Middle frontal gyrus (tissue), 1 donor: ENCODE measurements around the gene NLGN2.
"Not testable (repeated sequence)": the region's sequence is repeated elsewhere in the genome, so short reads cannot be mapped to it uniquely, and the experiment has no call there.

Experiments
- DNase-seq: peaks from one replicate; pipeline ENCODE4 v3.0.0-alpha.2; 2015; ENCODE audit warnings: low spot score; ENCODE audit errors: extremely low spot score

Gene NLGN2

DNA sequence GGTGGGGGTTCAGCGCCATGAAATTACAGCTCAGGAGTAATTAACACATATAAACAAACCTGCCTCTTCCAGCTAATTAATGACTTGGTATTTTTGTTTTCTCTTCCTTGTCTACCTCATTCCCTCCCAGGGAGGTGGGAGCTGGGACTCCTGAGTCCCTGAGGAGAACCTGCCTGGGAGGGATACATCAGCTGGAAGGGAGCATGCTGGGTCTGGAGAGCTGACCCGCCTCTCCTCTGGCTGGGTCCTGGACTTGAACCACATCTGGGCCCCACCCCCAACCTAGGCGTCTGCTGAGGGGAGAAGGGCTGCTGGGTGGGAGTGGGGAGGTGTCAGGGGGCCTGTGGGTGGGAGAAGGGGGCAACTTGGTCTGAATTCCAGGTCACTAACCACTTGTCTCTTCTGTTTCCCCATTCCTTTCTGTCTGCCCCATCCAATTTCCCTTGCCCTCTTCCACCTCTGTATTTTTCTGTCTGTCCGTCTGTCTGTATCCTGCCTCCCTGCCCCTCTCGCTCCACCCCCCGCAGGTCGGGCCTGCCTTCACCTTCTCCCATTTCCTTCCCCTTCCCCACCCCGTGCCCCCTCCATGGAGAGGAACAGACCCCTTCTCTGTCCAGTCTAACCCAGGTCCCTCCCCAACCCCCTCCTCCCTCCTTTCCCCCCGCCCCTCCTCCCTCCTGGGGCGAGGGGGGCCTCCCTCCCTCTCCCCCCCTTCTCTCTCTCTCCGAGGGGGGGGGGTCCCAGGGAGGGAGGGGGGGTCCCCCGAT lies at the start of gene NLGN2:
Gene NLGN2 (plus strand): TSS at position 361 of the 767 bp plus-strand sequence. CDS start 411 bp downstream, outside the sequence.
- DNase-seq: no peak

DNA sequence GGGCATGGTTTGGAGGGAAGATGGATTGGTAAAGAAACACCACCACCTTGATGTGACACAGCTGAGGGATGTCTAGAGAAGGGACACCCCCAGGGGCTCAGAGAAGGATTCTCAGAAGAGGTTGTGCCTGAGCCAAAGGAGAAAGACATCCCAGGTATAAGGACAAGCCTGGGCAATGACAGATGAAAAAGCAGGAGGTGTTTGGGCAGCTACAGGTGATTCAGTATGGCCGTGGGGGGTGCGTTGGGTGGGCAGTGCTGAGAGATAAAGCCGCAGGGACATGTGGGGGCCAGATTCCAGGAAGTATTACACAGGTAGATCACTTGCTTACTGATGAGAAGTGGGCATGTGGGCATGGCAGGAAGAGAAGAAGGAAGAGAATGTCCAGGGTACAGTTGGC lies 45.7 kb upstream of the NLGN2 start:
- no peak for DNase-seq

DNA sequence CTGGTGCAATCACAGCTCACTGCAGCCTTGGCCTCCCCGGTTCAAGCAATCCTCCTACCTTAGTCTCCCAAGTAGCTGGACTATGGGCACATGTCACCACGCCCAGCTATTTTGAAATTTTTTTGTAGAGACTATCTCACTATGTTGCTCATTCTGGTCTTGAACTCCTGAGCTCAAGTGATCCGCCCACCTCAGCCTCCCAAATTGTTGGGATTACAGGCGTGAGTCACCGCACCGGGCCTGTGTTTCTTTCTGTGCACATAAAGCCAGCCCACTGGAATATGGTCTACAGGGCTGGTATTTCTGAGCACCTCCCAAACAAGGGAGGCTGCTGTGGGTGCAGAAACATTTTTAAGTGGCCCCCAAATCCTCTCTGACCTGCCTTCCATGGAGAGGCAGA lies 44.3 kb upstream of the NLGN2 start:
- DNase-seq: no peak

DNA sequence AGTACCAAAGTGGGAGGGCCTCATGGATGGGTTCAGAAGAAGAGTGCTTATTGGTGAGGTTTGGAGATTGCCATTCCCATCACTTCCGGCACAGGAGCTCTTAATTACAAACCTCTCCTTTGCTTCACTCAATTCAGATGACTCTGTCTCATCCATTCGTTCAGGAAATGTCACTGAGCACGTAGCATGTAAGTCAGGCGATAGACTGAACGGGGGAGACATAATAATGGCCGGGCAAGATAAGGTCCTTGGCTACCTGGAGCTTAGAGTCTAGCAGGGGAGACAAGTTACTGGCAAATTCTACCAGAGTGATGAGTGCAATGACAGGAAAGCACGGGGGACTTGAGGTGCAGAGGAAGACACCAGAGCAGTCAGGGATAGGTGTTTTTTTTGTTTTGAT lies 41.7 kb upstream of the NLGN2 start:
- not testable (repeated sequence) for DNase-seq

DNA sequence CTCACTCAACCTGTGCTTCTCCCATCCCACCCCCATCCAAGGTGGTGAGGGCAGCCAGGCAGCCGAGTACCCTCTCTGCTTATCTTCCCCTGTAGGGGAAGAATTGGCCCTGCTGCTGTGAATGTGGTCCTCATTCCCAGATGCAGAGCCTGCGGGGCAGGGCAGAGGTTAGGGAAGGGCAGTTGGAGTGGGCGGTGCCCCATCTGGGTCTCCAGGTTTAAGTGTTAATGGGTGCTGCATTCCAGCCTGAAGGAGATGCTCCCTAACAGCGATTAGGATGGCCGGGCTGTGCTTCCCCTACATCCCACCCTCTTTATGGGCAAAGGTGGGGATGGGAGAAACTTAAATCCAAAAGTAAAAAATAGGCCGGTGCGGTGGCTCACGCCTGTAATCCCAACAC lies 40.6 kb upstream of the NLGN2 start:
- DNase-seq: no peak

DNA sequence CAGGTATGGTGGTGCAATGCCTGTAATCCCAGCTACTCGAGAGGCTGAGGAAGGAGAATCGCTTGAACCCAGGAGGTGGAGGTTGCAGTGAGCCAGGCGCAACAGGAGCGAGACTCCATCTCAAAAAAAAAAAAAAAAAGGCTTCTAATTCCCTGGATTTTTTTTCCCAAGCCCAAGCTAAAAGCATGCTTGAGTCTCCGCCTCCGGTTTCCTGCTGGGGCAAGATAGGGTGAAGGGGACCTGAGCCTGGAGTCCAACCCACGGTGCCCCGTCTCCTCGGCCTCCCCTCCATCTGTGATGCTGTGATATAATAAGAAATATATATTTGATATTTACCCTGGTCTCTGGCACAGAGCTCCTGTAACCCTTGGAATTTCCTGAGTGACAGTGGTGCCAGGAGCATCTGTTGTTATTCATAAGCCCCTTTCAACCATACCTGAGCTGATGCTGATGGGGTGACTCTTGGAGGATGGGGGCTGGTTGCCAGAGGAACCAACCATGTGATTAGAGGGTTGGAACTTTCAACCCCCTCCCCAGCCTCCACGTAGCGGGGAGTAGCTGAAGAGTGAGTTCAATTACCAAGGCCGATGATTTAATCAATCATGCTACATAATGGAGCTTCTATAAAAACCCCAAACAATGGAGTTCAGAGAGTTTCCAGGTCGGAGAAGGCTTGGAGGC lies 39.6 kb upstream of the NLGN2 start:
- DNase-seq: no peak

DNA sequence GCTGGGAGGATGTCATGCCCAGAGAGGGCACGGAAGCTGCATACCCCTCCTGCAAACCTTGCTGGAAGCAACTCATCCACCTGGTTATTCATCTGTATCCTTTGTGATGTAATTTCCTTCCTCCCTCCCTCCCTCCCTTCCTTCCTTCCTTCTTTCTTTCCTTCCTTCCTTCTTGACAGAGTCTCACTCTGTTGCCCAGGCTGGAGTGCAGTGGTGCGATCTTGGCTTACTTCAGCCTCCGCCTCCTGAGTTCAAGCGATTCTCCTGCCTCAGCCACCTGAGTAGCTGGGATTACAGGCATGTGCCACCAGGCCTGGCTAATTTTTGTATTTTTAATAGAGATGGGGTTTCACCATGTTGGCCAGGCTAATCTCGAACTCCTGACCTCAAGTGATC lies 39.0 kb upstream of the NLGN2 start:
- not testable (repeated sequence) for DNase-seq

DNA sequence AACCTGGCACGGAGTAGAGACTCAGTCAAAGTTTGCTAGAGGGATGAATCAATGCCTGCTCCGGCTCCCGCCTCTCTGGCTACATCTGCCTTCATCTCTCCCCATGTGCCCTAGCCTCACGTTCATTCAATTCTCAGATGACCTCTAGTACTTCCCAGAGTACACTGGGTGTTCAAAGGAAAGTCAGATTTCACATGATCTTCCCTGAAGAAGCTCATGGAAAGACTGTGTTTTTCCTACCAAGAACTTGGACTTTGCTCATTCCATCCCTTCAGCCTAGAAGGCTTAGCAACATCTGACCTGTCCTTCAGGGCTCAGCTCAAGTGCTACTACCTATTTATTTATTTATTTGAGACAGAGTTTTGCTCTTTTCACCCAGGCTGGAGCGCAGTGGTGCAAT lies 37.8 kb upstream of the NLGN2 start:
- DNase-seq: no peak

DNA sequence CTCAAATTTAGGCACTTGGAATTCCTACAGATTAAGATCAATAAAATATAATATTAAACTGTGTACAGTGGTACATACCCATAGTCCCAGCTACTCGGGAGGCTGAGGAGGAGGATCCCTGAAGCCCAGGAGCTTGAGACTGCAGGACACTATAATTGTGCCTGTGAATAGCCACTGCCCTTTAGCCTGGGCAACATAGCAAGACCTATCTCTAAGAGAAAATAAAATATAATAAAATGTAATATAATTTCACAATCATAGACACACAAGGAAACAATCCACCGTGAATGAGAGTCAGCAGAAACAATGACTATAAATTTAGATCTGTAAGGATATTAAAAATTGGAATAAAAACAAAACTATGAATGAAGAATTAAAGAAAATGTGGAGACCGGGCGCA lies 36.8 kb upstream of the NLGN2 start:
- DNase-seq: no peak

DNA sequence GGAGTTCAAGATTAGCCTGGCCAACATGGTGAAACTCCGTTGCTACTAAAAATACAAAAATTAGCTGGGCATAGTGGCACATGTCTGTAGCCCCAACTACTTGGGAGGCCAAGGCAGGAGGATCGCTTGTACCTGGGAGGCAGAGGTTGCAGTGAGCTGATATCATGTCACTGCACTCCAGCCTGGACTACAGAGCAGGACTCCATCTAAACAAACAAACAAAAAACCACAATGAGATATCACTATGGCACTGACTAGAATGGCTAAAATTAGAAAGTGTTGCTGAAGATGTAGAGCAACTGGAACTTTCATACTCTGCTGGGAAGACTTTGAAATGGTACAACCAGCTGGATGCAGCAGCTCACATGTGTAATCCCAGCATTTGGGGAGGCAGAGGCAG lies 33.3 kb upstream of the NLGN2 start:
- no peak for DNase-seq

DNA sequence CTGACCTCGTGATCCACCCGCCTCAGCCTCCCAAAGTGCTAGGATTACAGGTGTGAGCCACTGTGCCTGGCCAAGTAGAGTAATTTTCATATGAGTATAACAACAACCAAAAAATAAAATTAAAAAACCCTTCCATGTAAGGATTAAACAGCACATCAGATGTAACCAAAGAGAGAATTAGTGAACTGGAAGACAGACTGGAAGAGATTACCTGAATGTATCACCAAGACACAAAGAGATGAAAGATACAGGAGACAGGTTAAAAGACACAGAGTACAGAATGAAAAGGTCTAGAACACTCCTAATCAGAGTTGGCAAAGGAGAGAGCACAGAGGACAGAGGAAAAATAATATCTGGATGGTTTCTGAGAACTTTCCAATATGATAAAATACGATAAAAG lies 28.5 kb upstream of the NLGN2 start:
- DNase-seq: no peak

DNA sequence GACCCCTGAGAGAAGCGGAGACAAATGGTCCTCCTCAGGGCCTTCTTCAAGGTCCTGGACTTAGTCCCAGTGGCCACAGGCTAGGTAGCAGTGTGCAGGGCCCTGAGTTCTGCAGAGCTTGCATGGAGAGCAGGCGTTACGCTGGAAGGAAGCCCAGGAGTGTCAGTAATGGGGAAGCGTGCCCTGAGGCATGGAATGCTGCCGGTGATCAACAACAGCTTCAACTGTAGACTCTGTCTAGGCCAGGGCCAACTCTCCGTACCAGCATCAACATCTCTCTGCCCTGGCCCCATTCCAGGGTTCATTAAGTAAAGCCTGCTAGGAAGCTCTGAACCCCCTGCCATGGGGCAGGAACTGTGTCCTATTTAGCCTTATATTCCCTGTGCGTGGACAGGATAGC lies 27.3 kb upstream of the NLGN2 start:
- no peak for DNase-seq

DNA sequence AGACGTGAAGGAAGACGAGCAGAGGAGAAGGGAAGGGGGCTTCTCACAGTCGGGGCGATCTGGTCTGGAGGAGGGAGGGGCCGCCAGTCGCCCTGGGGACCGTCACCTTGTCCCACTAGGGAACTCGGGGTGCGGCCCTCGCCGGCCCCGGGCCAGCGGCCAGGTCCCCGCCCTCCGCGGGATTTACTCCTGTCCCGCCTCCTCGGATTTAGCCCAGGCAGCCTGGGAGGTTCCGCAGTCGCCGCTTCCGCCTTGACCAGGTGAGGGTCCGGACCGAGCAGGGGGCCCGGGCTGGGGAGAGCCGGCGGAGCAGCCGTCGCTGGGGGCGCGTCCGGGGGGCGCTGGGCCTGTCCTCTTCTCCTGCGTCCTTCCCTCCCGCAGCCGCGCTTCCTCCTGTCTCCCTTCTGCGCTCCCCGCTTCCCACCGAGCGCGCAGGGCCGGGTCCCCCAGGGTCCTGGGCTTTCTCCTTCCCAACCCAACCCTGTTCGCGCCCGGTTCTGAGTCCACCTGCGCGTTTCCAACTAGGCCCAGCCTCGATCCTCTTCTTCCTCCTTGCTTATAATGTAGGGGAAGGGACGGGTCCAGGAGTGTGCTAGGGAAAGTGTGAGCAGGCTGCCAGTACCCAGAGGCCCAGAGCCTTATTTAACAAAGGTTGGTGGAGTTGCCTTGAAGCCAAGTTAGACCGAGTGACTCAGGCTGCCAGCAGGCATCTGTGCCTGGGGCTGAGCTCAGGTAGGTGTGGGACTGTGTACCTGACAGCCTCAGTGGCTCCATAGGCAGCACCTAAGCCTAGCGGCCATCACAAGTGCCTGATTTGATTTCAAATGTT lies 26.6 kb upstream of the NLGN2 start, which contains the start of gene TNK1:
Gene TNK1 (plus strand): TSS at position 235 of the 829 bp plus-strand sequence. CDS start 1,838 bp downstream, outside the sequence.
- no peak for DNase-seq

DNA sequence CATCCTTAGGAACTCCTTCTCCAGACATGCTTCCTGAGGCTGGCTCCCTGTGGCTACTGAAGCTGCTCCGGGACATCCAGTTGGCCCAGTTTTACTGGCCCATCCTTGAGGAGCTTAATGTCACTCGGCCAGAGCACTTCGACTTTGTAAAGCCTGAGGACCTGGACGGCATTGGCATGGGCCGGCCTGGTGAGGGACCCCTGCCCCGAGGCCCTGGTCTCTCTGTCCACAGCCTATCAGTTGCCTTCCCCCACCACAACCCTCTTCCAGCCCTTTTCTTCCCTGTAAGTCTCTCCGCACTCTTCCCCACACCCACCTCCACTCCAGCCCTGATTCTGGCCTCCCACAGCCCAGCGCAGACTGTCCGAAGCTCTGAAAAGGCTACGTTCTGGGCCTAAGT lies 24.7 kb upstream of the NLGN2 start:
- DNase-seq: no peak

DNA sequence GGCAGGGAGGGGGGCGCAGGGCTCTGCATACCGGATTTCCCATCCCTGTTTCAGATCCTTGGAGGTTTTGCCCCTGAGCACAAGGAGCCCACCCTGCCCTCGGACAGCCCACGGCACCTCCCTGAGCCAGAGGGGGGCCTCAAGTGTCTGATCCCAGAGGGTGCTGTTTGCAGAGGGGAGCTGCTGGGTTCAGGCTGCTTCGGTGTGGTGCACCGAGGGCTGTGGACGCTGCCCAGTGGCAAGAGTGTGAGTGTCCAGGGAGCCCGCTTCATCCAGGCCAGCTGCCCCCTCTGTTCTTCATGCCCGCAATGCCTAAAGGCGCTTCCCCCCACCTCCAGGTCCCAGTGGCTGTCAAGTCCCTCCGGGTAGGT lies 24.3 kb upstream of the NLGN2 start:
- DNase-seq: no peak

DNA sequence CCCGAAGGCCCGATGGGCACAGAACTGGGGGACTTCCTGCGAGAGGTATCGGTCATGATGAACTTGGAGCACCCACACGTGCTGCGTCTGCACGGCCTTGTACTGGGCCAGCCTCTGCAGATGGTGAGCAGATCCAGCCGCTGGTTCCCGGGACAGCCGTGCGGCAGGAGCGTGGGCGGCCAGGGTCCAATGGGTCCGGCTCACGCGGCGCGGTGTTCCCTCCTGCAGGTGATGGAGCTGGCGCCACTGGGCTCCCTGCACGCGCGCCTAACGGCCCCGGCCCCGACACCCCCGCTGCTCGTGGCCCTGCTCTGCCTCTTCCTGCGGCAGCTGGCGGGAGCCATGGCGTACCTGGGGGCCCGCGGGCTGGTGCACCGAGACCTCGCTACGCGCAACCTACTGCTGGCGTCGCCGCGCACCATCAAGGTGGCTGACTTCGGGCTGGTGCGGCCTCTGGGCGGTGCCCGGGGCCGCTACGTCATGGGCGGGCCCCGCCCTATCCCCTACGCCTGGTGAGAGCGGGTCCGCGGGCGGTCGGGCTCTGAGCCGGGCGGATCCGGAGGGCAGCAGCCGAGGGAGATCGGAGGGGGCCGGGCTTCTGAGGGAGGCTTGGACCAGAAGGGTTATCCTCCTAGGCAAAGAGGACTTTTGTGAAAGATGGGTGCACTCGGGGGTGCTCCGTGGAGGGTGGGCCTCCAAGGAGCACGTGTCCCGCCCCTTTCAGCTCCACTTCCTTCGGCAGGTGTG lies 23.7 kb upstream of the NLGN2 start:
- no peak for DNase-seq

DNA sequence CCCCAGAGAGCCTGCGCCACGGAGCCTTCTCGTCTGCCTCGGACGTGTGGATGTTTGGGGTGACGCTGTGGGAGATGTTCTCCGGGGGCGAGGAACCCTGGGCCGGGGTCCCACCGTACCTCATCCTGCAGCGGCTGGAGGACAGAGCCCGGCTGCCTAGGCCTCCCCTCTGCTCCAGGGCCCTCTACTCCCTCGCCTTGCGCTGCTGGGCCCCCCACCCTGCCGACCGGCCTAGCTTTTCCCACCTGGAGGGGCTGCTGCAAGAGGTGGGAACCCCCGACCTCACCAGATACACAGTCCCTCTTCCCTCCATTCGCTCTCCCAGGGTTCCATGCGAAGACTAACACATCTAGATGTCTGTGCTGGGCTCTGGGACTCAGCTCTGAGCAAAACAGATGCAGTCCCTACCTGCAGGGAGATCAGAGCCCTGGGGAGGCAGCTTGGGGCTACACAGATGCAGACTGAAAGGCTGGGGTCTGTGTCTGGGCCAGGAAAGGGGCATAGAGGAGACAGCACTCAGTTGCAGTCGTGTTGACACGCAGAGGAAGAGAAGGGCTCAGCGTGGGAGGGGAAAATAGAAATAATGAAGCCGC lies 23.1 kb upstream of the NLGN2 start:
- no peak for DNase-seq

DNA sequence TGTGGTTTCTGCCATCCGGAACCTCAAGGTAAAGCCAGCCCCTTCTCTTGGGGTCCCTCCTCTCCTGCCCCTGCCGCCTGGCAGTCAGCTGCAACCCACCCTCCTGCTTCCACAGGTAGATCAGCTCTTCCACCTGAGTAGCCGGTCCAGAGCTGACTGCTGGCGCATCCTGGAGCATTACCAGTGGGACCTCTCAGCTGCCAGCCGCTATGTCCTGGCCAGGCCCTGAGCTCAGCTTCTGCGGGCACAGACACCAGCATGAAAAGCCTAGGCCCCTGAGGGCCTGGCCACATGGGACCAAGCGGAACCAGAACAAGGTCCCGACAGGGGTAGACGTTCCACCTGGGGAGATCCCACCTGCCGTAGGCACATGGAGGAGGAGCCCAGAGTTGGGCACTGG lies 18.8 kb upstream of the NLGN2 start:
- no peak for DNase-seq

DNA sequence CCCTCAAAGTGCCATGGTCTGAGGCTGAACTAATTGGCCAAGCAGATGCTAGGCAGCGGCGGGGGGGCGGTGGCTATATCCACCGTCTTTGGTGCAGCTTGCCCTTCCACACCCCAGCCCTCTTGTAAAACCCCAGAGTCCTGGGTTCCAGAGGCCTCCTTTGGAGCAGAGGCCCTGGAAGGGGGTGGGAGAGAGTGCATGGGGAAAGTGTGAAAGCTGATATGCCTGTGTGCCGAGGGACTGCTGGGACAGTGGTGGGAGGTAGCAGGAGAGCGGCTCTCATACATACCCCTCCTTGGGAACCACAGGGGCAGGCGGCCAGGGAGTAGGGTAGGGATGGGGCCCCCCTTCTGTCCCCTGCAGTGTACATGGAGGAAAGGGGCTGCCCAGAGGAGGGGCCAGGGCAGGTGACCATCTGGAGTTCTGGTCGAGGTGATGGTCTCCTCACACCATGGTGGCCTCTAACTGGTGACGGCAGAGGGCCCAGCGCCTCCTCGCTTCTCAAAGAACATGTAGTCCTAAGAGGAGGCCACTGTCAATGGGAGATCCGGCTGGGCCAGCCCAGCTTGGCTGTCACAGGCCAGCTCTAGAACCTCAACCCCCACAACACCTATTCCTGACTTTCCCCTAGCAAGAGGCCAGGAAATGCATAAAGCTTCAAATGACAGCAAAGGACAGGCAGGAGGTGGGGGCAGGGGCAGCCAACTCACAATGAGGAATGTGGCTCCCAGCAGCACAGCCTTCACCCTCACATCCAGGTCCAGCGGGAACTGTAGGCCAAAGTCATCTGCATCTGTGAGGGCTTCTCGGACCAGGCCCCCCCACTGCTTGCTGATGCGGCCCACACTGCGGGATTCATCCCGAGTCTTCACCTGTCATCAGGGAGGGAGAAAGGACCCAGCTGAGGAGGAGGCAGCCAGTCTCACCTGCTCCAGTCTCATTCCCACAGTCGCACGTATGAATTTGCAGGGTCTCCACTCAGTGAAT lies 17.4 kb upstream of the NLGN2 start:
- DNase-seq: no peak

DNA sequence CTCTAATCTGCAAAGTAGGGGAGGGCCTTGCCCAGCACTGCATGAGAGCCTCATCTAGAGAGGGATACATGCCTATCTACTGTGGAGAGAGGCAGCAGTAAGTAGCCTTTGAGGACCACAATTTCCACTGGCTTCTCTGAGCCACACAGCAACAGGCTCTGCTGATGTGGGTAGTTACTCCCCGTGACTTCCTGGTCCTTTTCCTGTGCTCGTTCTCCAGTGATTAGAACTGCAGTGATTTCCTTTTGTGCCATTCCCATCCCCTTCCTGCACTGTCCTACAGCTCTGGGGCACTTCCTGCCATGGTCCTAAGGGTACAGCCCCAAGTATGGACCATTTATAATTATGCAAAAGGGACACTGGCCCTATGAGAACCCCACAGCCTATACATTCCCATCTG lies 16.3 kb upstream of the NLGN2 start:
- DNase-seq: no peak
